ENCODE measurements around the gene ARHGAP45. TPM values are rescaled to one million over a fixed set of nuclear protein-coding genes. Genes with fewer than 3 reads are reported as not detected.

Gene ARHGAP45
- total and polyA plus RNA-seq, 2 experiments from 2014 or later = 24.7 to 71.8 TPM

DNA sequence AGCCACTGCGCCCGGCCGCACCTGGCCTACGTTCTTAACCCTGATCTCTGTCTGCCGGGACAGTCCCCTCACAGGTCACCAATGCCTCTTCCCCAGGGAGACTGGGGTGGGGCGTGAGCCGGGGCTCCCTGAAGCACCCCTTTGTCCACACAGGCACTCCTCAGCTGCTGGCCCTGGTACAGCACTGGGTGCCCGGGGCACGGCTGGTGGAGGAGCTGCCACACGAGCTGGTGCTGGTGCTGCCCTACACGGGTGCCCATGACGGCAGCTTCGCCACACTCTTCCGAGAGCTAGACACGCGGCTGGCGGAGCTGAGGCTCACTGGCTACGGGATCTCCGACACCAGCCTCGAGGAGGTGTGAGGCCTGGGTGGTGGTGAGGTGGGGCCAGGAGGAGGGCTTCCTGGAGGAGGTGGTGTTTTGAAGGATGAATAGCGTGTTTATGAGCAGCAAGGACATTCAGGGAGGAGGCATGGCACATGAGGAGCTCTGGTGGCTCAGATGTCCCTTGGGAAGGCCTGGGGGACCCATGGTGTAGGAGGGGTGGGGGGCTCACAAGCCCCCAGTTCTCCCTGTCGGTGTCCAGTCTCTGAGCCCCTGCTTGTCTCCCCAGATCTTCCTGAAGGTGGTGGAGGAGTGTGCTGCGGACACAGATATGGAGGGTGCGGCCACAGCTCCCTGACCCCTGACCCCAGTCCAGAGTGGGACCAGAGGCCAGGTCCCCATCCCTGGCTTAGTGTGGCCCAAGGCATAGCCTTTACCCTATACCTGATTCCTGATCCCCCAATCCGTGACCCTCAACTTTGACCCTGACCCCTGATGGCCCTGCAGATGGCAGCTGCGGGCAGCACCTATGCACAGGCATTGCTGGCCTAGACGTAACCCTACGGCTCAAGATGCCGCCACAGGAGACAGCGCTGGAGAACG, 13.5 kb upstream of the ARHGAP45 start:
- Histone ChIP-seq H3K27me3 (ENCODE audit: insufficient read depth) (no peaks in the 10 kb centered on the region), H3K4me2 (no peak overlapping the region), H3K9me2 (ENCODE audit: insufficient read depth) (no peaks in the 10 kb centered on the region), H3F3A (replicated peaks; ENCODE audit: low read depth) (no peaks in the 10 kb centered on the region; the same call in 1 of the 2 replicates), H4K20me1 (replicated peaks; ENCODE audit: insufficient read depth) (no peaks in the 10 kb centered on the region), H3K4me1 (ENCODE audit: insufficient read depth) (no peaks in the 10 kb centered on the region), H3K27ac (ENCODE audit: low read depth) (no peak overlapping the region), H3K4me3 (no peak overlapping the region), H2AFZ (no peak overlapping the region), H3K36me3 (ENCODE audit: insufficient read depth) (peaks cover 15% of the 10 kb centered on the region), H3K79me2 (replicated peaks; ENCODE audit: insufficient read depth) (no peaks in the 10 kb centered on the region)
- ATAC-seq = no peak
- no peaks in the 10 kb centered on the region for H3K4me1 Mint-ChIP-seq
- DNase-seq (ENCODE audit: low spot score) = no peak
- peaks cover 30% of the 10 kb centered on the region for H3K9me3 Mint-ChIP-seq
- H3K36me3 Mint-ChIP-seq (ENCODE audit: low read depth) = peaks cover 41% of the 10 kb centered on the region
- TF ChIP-seq, protein P1, sequence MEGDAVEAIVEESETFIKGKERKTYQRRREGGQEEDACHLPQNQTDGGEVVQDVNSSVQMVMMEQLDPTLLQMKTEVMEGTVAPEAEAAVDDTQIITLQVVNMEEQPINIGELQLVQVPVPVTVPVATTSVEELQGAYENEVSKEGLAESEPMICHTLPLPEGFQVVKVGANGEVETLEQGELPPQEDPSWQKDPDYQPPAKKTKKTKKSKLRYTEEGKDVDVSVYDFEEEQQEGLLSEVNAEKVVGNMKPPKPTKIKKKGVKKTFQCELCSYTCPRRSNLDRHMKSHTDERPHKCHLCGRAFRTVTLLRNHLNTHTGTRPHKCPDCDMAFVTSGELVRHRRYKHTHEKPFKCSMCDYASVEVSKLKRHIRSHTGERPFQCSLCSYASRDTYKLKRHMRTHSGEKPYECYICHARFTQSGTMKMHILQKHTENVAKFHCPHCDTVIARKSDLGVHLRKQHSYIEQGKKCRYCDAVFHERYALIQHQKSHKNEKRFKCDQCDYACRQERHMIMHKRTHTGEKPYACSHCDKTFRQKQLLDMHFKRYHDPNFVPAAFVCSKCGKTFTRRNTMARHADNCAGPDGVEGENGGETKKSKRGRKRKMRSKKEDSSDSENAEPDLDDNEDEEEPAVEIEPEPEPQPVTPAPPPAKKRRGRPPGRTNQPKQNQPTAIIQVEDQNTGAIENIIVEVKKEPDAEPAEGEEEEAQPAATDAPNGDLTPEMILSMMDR (conservative IDR thresholded peaks at IDR 0.05; ENCODE audit: low read depth in 2 of 2) = no peak
- TF ChIP-seq ZNF331 (CRISPR knock-in tag; IDR thresholded peaks at IDR 0.05; ENCODE audit: low read depth) = no peak
- TF ChIP-seq EZH2 (IDR thresholded peaks at IDR 0.05; ENCODE audit: low read depth, unreplicated experiment) = no peak
- no peak for TF ChIP-seq NANOG (IDR thresholded peaks at IDR 0.05; ENCODE audit: borderline replicate concordance)
- TF ChIP-seq, protein P2, sequence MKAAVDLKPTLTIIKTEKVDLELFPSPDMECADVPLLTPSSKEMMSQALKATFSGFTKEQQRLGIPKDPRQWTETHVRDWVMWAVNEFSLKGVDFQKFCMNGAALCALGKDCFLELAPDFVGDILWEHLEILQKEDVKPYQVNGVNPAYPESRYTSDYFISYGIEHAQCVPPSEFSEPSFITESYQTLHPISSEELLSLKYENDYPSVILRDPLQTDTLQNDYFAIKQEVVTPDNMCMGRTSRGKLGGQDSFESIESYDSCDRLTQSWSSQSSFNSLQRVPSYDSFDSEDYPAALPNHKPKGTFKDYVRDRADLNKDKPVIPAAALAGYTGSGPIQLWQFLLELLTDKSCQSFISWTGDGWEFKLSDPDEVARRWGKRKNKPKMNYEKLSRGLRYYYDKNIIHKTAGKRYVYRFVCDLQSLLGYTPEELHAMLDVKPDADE (IDR thresholded peaks at IDR 0.05) = no peak
- no peak for TF ChIP-seq ZNF114 (CRISPR knock-in tag; IDR thresholded peaks at IDR 0.05)
- TF ChIP-seq, protein P3, sequence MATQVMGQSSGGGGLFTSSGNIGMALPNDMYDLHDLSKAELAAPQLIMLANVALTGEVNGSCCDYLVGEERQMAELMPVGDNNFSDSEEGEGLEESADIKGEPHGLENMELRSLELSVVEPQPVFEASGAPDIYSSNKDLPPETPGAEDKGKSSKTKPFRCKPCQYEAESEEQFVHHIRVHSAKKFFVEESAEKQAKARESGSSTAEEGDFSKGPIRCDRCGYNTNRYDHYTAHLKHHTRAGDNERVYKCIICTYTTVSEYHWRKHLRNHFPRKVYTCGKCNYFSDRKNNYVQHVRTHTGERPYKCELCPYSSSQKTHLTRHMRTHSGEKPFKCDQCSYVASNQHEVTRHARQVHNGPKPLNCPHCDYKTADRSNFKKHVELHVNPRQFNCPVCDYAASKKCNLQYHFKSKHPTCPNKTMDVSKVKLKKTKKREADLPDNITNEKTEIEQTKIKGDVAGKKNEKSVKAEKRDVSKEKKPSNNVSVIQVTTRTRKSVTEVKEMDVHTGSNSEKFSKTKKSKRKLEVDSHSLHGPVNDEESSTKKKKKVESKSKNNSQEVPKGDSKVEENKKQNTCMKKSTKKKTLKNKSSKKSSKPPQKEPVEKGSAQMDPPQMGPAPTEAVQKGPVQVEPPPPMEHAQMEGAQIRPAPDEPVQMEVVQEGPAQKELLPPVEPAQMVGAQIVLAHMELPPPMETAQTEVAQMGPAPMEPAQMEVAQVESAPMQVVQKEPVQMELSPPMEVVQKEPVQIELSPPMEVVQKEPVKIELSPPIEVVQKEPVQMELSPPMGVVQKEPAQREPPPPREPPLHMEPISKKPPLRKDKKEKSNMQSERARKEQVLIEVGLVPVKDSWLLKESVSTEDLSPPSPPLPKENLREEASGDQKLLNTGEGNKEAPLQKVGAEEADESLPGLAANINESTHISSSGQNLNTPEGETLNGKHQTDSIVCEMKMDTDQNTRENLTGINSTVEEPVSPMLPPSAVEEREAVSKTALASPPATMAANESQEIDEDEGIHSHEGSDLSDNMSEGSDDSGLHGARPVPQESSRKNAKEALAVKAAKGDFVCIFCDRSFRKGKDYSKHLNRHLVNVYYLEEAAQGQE (IDR thresholded peaks at IDR 0.05; ENCODE audit: unreplicated experiment) = no peak
- TF ChIP-seq POLR2AphosphoS5 (IDR thresholded peaks at IDR 0.05; ENCODE audit: low read depth) = no peak
- no peak for TF ChIP-seq EZH2phosphoT487 (IDR thresholded peaks at IDR 0.05; ENCODE audit: unreplicated experiment)
- TF ChIP-seq JUNB (IDR thresholded peaks at IDR 0.05; ENCODE audit: unreplicated experiment) = no peak
- TF ChIP-seq STAT1 (IDR thresholded peaks at IDR 0.05; ENCODE audit: unreplicated experiment) = no peak
- TF ChIP-seq, protein P4, sequence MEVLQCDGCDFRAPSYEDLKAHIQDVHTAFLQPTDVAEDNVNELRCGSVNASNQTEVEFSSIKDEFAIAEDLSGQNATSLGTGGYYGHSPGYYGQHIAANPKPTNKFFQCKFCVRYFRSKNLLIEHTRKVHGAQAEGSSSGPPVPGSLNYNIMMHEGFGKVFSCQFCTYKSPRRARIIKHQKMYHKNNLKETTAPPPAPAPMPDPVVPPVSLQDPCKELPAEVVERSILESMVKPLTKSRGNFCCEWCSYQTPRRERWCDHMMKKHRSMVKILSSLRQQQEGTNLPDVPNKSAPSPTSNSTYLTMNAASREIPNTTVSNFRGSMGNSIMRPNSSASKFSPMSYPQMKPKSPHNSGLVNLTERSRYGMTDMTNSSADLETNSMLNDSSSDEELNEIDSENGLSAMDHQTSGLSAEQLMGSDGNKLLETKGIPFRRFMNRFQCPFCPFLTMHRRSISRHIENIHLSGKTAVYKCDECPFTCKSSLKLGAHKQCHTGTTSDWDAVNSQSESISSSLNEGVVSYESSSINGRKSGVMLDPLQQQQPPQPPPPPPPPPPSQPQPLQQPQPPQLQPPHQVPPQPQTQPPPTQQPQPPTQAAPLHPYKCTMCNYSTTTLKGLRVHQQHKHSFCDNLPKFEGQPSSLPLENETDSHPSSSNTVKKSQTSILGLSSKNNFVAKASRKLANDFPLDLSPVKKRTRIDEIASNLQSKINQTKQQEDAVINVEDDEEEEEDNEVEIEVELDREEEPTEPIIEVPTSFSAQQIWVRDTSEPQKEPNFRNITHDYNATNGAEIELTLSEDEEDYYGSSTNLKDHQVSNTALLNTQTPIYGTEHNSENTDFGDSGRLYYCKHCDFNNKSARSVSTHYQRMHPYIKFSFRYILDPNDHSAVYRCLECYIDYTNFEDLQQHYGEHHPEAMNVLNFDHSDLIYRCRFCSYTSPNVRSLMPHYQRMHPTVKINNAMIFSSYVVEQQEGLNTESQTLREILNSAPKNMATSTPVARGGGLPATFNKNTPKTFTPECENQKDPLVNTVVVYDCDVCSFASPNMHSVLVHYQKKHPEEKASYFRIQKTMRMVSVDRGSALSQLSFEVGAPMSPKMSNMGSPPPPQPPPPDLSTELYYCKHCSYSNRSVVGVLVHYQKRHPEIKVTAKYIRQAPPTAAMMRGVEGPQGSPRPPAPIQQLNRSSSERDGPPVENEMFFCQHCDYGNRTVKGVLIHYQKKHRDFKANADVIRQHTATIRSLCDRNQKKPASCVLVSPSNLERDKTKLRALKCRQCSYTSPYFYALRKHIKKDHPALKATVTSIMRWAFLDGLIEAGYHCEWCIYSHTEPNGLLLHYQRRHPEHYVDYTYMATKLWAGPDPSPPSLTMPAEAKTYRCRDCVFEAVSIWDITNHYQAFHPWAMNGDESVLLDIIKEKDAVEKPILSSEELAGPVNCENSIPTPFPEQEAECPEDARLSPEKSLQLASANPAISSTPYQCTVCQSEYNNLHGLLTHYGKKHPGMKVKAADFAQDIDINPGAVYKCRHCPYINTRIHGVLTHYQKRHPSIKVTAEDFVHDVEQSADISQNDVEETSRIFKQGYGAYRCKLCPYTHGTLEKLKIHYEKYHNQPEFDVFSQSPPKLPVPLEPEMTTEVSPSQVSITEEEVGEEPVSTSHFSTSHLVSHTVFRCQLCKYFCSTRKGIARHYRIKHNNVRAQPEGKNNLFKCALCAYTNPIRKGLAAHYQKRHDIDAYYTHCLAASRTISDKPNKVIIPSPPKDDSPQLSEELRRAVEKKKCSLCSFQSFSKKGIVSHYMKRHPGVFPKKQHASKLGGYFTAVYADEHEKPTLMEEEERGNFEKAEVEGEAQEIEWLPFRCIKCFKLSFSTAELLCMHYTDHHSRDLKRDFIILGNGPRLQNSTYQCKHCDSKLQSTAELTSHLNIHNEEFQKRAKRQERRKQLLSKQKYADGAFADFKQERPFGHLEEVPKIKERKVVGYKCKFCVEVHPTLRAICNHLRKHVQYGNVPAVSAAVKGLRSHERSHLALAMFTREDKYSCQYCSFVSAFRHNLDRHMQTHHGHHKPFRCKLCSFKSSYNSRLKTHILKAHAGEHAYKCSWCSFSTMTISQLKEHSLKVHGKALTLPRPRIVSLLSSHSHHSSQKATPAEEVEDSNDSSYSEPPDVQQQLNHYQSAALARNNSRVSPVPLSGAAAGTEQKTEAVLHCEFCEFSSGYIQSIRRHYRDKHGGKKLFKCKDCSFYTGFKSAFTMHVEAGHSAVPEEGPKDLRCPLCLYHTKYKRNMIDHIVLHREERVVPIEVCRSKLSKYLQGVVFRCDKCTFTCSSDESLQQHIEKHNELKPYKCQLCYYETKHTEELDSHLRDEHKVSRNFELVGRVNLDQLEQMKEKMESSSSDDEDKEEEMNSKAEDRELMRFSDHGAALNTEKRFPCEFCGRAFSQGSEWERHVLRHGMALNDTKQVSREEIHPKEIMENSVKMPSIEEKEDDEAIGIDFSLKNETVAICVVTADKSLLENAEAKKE (CRISPR knock-in tag; IDR thresholded peaks at IDR 0.05) = no peak
- no peak for TF ChIP-seq CREB1 (CRISPR knock-in tag; IDR thresholded peaks at IDR 0.05; ENCODE audit: low read depth)
- no peak overlapping the region for H3K27ac Mint-ChIP-seq
- no peak overlapping the region; the same call in 2 of the 3 replicates for H3K4me3 Mint-ChIP-seq
- peaks cover 18% of the 10 kb centered on the region for H3K27me3 Mint-ChIP-seq (ENCODE audit: insufficient read depth, low read depth, poor library complexity)
